Trophoblast cell (in vitro differentiated cells and primary cell): ENCODE measurements around the gene PREP.
"Not testable (repeated sequence)": the region's sequence is repeated elsewhere in the genome, so short reads cannot be mapped to it uniquely, and the experiment has no call there.

Source experiments
- DNase-seq, 2 donors: peaks; one replicate each; pipeline ENCODE4 v3.0.0-alpha.2; 2016
- H2AFZ ChIP-seq: 2 replicates; pipeline ENCODE4 v1.6.1; 2013; ENCODE audit warnings: low read length, moderate library complexity, mild to moderate bottlenecking; ENCODE audit not compliant: insufficient read depth, poor library complexity
- H2AK5ac ChIP-seq: 2 replicates; pipeline ENCODE4 v1.6.1; 2013; ENCODE audit warnings: mild to moderate bottlenecking, low read length
- H2BK120ac ChIP-seq: 2 replicates; pipeline ENCODE4 v1.6.1; 2013; ENCODE audit warnings: low read length, mild to moderate bottlenecking, moderate library complexity; ENCODE audit not compliant: insufficient read depth, poor library complexity
- H2BK12ac ChIP-seq: 2 replicates; pipeline ENCODE4 v1.6.1; 2013; ENCODE audit warnings: mild to moderate bottlenecking, low read length, moderate library complexity
- H2BK5ac ChIP-seq: 2 replicates; pipeline ENCODE4 v1.6.1; 2013; ENCODE audit warnings: low read length, low read depth, moderate library complexity, mild to moderate bottlenecking; ENCODE audit not compliant: poor library complexity
- H3K14ac ChIP-seq: 2 replicates; pipeline ENCODE4 v1.6.1; 2013; ENCODE audit warnings: mild to moderate bottlenecking, low read length
- H3K18ac ChIP-seq: 2 replicates; pipeline ENCODE4 v1.6.1; 2013; ENCODE audit warnings: mild to moderate bottlenecking, low read length
- H3K23ac ChIP-seq: 2 replicates; pipeline ENCODE4 v1.6.1; 2013; ENCODE audit warnings: low read length
- H3K27ac ChIP-seq: 2 replicates; pipeline ENCODE4 v1.5.1; 2013; ENCODE audit warnings: low read depth, mild to moderate bottlenecking, inconsistent platforms, low read length, moderate library complexity
- H3K27me3 ChIP-seq: 2 replicates; pipeline ENCODE4 v1.6.1; 2013; ENCODE audit warnings: inconsistent platforms, mild to moderate bottlenecking, low read length, moderate library complexity; ENCODE audit not compliant: insufficient read depth
- H3K36me3 ChIP-seq, 2 experiments: 1 replicate in 1 of 2; 2 replicates in 1 of 2; pipeline ENCODE4 v1.6.1; 2013; ENCODE audit warnings: low read length in 2 of 2, mild to moderate bottlenecking in 2 of 2, moderate library complexity in 1 of 2; ENCODE audit not compliant: insufficient read depth in 2 of 2, control insufficient read depth in 1 of 2
- H3K4ac ChIP-seq: 2 replicates; pipeline ENCODE4 v1.6.1; 2013; ENCODE audit warnings: low read depth, mild to moderate bottlenecking, low read length, moderate library complexity
- H3K4me1 ChIP-seq, 2 experiments: 1 replicate in 1 of 2; 2 replicates in 1 of 2; pipeline ENCODE4 v1.6.1; 2013; ENCODE audit warnings: low read length in 2 of 2, mild to moderate bottlenecking in 2 of 2, moderate library complexity in 1 of 2; ENCODE audit not compliant: insufficient read depth in 2 of 2, control insufficient read depth in 1 of 2
- H3K4me2 ChIP-seq: 2 replicates; pipeline ENCODE4 v1.6.1; 2013; ENCODE audit warnings: inconsistent platforms, mild to moderate bottlenecking, low read length, moderate library complexity
- H3K4me3 ChIP-seq: 2 replicates; pipeline ENCODE4 v1.5.1; 2013; ENCODE audit warnings: mild to moderate bottlenecking, low read depth, low read length, inconsistent platforms
- H3K79me1 ChIP-seq: one replicate; pipeline ENCODE4 v1.6.1; 2013; ENCODE audit warnings: low read length
- H3K79me2 ChIP-seq: 2 replicates; pipeline ENCODE4 v1.6.1; 2013; ENCODE audit warnings: low read length, mild to moderate bottlenecking; ENCODE audit not compliant: control insufficient read depth, insufficient read depth, poor library complexity
- H3K9ac ChIP-seq: 2 replicates; pipeline ENCODE4 v1.6.1; 2013; ENCODE audit warnings: mild to moderate bottlenecking, low read length
- H3K9me3 ChIP-seq: 2 replicates; pipeline ENCODE4 v1.6.1; 2013; ENCODE audit warnings: low read depth, mild to moderate bottlenecking, control low read depth, inconsistent platforms, low read length; ENCODE audit not compliant: insufficient read depth
- H4K12ac ChIP-seq: 2 replicates; pipeline ENCODE4 v1.6.1; 2013; ENCODE audit warnings: low read depth, mild to moderate bottlenecking, low read length, moderate library complexity
- H4K8ac ChIP-seq: 2 replicates; pipeline ENCODE4 v1.6.1; 2013; ENCODE audit warnings: low read depth, mild to moderate bottlenecking, low read length, moderate library complexity
- H4K91ac ChIP-seq: one replicate; pipeline ENCODE4 v1.6.1; 2013; ENCODE audit warnings: low read depth, mild to moderate bottlenecking, low read length, moderate library complexity
- WGBS: extraction: QIAGEN DNeasy Blood & Tissue Kit; methylation state at CpG from one replicate; pipeline ENCODE4 v1.1.7; 2013; ENCODE audit warnings: missing lambda C conversion rate; ENCODE audit not compliant: insufficient read length, insufficient coverage; ENCODE audit errors: extremely low coverage; 5-methylcytosine and 5-hydroxymethylcytosine counted together

PREP gene

GRCh38 chr6:105338350-105338983, 64.4 kb downstream of the PREP start:
- not testable (repeated sequence) for H3K27ac ChIP-seq, H4K12ac ChIP-seq, H3K4me2 ChIP-seq, H3K36me3 ChIP-seq, H3K14ac ChIP-seq, H3K79me2 ChIP-seq, H3K4ac ChIP-seq, H3K23ac ChIP-seq, H2BK120ac ChIP-seq, H3K4me1 ChIP-seq, H3K9me3 ChIP-seq, H2AK5ac ChIP-seq, H2BK12ac ChIP-seq, DNase-seq, H2BK5ac ChIP-seq, H3K27me3 ChIP-seq, H3K9ac ChIP-seq, H3K18ac ChIP-seq, H2AFZ ChIP-seq, H4K91ac ChIP-seq, H3K79me1 ChIP-seq, H4K8ac ChIP-seq, H3K4me3 ChIP-seq
- no CpG with 5 or more reads among the region's 21 CpGs for WGBS

- Histone ChIP-seq H3K4me1 (peaks cover 0 to 3% of the 10 kb centered on the region in 2 experiments), H3K18ac (no peak overlapping the region), H3K79me2 (no peaks in the 10 kb centered on the region), H3K79me1 (no peaks in the 10 kb centered on the region), H2AK5ac (no peak overlapping the region), H4K12ac (no peak overlapping the region), H2BK120ac (no peak overlapping the region), H3K9ac (no peak overlapping the region), H3K23ac (no peak overlapping the region), H3K4me3 (no peak overlapping the region), H2BK5ac (no peak overlapping the region), H3K27ac (no peak overlapping the region), H3K9me3 (no peaks in the 10 kb centered on the region), H3K4ac (no peak overlapping the region), H4K8ac (no peak overlapping the region), H3K36me3 (peaks cover 2 to 5% of the 10 kb centered on the region in 2 experiments), H3K27me3 (no peaks in the 10 kb centered on the region), H4K91ac (no peak overlapping the region), H3K14ac (no peak overlapping the region), H2AFZ (no peak overlapping the region), H3K4me2 (no peak overlapping the region), H2BK12ac (no peak overlapping the region)
- DNase-seq, result no peak
- no CpG with 5 or more reads among the region's 2 CpGs for WGBS
Measured at GRCh38 chr6:105336986-105337385, 65.9 kb downstream of the PREP start.

- H2BK12ac ChIP-seq, result no peak overlapping the region
- H3K27me3 ChIP-seq, result no peaks in the 10 kb centered on the region
- no peak for DNase-seq
- H2AK5ac ChIP-seq, result no peak overlapping the region
- no peaks in the 10 kb centered on the region for H3K79me1 ChIP-seq
- no peak overlapping the region for H3K27ac ChIP-seq
- H2BK120ac ChIP-seq, result no peak overlapping the region
- H2BK5ac ChIP-seq, result no peak overlapping the region
- H3K4me1 ChIP-seq, result peaks cover 0 to 3% of the 10 kb centered on the region in 2 experiments
- no peak overlapping the region for H3K14ac ChIP-seq
- no peak overlapping the region for H3K9ac ChIP-seq
- H4K8ac ChIP-seq, result no peak overlapping the region
- no CpG with 5 or more reads among the region's 4 CpGs for WGBS
- H3K9me3 ChIP-seq, result no peaks in the 10 kb centered on the region
- peaks cover 8 to 14% of the 10 kb centered on the region in 2 experiments for H3K36me3 ChIP-seq
- H3K4me2 ChIP-seq, result no peak overlapping the region
- H3K4me3 ChIP-seq, result no peak overlapping the region
- H3K18ac ChIP-seq, result no peak overlapping the region
- no peaks in the 10 kb centered on the region for H3K79me2 ChIP-seq
- no peak overlapping the region for H3K4ac ChIP-seq
- no peak overlapping the region for H4K91ac ChIP-seq
- no peak overlapping the region for H3K23ac ChIP-seq
- H4K12ac ChIP-seq, result no peak overlapping the region
- H2AFZ ChIP-seq, result no peak overlapping the region
Measured at GRCh38 chr6:105332576-105332975, 70.3 kb downstream of the PREP start.

- H4K91ac ChIP-seq, result no peak overlapping the region
- H3K9ac ChIP-seq, result no peak overlapping the region
- H4K8ac ChIP-seq, result no peak overlapping the region
- H3K9me3 ChIP-seq, result no peaks in the 10 kb centered on the region
- H3K4ac ChIP-seq, result no peak overlapping the region
- H3K4me3 ChIP-seq, result no peak overlapping the region
- H3K36me3 ChIP-seq, result peaks cover 8 to 16% of the 10 kb centered on the region in 2 experiments
- no peak overlapping the region for H3K4me2 ChIP-seq
- no CpG with 5 or more reads among the region's 4 CpGs for WGBS
- no peaks in the 10 kb centered on the region for H3K27me3 ChIP-seq
- no peak overlapping the region for H2AFZ ChIP-seq
- peaks cover 2 to 3% of the 10 kb centered on the region in 2 experiments for H3K4me1 ChIP-seq
- H2BK5ac ChIP-seq, result no peak overlapping the region
- H2BK12ac ChIP-seq, result no peak overlapping the region
- H3K79me1 ChIP-seq, result no peaks in the 10 kb centered on the region
- H3K18ac ChIP-seq, result no peak overlapping the region
- no peak overlapping the region for H4K12ac ChIP-seq
- no peak for DNase-seq
- H3K27ac ChIP-seq, result no peak overlapping the region
- no peaks in the 10 kb centered on the region for H3K79me2 ChIP-seq
- no peak overlapping the region for H3K23ac ChIP-seq
- H2BK120ac ChIP-seq, result no peak overlapping the region
- no peak overlapping the region for H2AK5ac ChIP-seq
- H3K14ac ChIP-seq, result no peak overlapping the region
Measured at GRCh38 chr6:105331927-105332326, 71.0 kb downstream of the PREP start.
